HG02852 (cell line): Measurements from ENCODE around the gene TOP2A.

Experiments
- ATAC-seq: cut with Tn5 transposase; IDR thresholded peaks from one replicate; pipeline ENCODE4 v1.9.1; 2021; ENCODE audit warnings: mild to moderate bottlenecking, moderate library complexity; ENCODE audit not compliant: unreplicated experiment

TOP2A gene

GRCh38 chr17:40361063-40361924 lies 56.4 kb downstream of the TOP2A start:
- ATAC-seq, result no peak

DNA sequence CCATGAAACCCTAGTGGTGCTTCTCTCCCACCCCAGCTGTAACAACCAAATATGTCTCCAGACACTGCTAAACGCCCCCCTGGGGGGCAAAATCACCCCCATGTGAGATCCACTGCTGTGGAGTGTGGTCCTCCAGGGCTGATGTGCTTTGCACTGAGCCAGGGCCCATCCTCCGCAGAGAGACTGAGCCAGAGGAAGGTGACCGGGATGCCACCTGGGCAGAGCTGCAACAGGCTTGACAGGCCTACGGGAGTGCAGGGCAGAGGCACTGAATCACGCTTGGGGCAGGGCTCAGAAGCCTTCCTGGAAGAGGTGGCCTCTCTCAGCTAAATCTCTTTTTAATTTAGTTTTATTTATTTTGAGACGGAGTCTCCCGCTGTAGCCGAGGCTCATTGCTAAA lies 57.6 kb downstream of the TOP2A start:
- no peak for ATAC-seq

- no peak for ATAC-seq
Measured at GRCh38 chr17:40358323-40359038, 59.2 kb downstream of the TOP2A start.

- no peak for ATAC-seq
Measured at GRCh38 chr17:40356990-40357881, 60.5 kb downstream of the TOP2A start.

DNA sequence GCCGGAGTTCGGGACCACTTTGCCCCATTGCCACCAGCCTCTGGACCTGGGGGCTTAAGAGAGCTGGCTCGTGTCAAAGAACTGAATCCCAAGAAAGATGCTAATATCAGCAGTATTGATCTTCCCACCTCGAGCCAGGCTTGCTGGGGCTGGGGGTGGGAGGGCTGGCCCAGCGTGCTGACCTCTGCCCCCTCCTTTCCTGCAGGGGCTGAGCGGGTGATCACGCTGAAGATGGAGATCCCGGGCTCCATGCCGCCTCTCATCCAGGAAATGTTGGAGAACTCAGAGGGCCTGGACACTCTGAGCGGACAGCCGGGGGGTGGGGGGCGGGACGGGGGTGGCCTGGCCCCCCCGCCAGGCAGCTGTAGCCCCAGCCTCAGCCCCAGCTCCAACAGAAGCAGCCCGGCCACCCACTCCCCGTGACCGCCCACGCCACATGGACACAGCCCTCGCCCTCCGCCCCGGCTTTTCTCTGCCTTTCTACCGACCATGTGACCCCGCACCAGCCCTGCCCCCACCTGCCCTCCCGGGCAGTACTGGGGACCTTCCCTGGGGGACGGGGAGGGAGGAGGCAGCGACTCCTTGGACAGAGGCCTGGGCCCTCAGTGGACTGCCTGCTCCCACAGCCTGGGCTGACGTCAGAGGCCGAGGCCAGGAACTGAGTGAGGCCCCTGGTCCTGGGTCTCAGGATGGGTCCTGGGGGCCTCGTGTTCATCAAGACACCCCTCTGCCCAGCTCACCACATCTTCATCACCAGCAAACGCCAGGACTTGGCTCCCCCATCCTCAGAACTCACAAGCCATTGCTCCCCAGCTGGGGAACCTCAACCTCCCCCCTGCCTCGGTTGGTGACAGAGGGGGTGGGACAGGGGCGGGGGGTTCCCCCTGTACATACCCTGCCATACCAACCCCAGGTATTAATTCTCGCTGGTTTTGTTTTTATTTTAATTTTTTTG lies 61.6 kb downstream of the TOP2A start:
- no peak for ATAC-seq

- ATAC-seq, result no peak
Measured at GRCh38 chr17:40355123-40355803, 62.4 kb downstream of the TOP2A start.

- ATAC-seq, result no peak
Measured at GRCh38 chr17:40354221-40355122, 63.2 kb downstream of the TOP2A start.

- ATAC-seq, result no peak
Measured at GRCh38 chr17:40352779-40353394, 64.8 kb downstream of the TOP2A start.

- no peak for ATAC-seq
Measured at GRCh38 chr17:40352237-40352778, 65.4 kb downstream of the TOP2A start.

DNA sequence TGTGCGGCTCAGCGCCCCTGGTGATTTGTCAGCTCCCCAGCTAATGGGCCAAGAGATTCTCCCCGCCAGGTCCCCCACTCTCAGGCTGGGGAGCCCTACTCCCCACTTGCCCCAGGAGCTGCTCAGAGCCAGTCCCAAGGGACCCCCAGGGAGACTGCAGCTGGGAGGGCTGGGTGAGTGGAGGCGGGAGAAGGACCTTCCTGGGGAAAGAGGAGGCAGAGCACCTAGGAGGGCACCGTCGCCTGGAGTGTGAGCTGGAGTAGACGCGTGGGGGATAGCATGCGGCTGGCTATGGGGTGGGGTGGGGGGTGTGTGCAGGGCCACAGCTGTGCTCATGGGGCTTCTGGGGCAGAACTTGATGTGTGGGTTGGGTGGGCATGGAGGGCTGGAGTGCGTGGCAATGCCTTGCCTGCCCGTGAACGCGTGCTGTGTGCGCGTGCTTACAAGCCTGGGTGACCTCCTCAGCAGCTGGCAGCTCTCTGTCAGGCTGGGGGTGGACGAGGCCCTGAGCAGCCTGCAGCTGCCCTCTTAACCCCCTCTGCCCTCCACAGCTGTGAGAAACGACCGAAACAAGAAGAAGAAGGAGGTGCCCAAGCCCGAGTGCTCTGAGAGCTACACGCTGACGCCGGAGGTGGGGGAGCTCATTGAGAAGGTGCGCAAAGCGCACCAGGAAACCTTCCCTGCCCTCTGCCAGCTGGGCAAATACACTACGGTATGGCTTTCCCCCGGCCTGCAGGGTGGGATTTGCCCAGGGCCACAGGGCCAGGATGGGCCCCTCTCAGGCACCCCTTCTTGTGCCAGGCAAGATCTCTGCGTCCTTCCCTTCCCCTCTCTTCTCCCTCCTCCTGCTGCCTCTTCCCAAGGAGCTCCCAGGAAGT lies 66.1 kb downstream of the TOP2A start:
- no peak for ATAC-seq

DNA sequence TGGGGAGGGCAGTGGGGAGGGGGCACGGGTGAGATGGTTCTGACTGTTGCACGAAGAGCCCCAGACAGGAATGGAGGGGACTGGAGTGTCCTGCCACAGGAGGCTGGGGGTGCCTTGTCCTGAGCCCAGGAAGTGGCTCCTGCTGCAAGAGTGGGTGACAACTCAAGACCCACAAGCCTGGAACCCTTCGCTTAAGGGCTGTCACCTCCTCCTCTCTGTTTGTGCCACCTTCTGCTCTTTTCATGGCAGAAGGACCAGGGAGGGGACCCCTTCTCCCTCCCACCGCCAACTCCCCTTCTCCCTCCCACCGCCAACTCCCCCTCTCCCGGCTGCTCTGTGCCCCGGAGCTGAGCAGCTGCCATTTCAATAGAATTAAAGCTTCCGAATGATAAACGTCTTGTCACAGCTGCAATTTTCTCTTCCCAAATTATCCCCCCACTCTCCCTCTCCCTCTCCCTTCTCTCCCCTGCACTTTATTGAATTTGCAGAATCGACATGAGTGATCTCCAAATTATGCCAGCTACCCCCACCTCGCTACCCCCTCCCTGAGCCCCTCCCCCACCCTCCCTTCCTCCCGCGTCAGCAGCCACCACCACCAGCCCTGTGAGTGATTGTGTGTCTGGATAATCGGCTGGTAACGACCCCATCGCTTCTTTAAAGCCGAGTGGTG lies 66.9 kb downstream of the TOP2A start:
- ATAC-seq, result no peak

DNA sequence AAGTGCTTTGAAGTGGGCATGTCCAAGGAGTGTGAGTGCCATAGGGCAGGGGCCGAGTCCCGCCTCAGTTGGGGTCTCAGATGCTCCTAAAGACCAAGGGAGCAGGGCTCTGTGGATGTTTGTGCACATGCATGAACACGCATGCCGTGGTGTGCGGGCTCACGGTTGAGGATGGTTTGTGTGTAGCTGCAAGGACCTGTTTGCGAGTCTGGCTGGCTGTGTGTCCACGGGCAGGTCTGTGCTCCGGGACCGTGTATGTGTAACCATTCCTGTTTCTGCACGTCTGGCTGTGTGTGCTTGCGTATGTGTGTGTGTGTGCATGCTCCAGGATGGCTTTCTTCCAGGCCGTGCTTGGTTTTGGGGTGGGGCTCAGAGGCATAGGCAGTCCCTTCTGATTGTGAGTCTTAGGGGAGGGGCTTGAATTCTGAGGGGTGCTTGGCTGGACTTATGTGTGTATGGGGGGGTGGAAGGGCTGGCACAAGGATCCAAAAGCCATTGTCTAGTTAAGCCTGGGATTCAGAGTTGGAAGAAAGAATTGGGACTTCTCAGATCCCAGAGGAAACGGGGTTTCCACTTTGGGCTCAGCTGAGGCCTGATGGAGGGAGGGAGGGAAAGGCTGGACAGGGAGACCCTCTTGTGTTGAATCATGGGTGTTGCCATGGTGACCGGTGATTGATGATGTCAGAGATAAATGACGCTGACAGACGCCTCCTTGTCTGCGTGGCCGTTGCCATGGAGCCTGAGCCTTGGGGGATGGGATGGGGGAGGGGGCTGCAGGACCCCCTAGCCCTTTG lies 67.6 kb downstream of the TOP2A start:
- ATAC-seq, result no peak

DNA sequence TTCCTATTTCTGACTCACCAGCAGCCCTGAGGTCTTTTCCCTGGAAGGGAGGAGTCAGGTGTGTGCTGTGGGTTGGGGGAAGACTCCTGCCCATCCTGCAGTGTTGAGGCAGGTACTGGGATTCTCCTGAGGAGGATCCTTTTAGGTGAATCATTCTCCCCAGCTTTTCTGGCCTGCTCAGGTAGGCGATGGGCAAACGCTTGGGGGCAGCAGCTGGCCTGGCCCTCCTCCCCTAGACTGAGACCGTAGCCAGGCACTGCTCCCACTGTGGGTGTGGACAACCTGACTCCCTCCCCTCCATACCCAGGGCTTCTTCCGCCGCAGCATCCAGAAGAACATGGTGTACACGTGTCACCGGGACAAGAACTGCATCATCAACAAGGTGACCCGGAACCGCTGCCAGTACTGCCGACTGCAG lies 68.2 kb downstream of the TOP2A start:
- ATAC-seq, result no peak

DNA sequence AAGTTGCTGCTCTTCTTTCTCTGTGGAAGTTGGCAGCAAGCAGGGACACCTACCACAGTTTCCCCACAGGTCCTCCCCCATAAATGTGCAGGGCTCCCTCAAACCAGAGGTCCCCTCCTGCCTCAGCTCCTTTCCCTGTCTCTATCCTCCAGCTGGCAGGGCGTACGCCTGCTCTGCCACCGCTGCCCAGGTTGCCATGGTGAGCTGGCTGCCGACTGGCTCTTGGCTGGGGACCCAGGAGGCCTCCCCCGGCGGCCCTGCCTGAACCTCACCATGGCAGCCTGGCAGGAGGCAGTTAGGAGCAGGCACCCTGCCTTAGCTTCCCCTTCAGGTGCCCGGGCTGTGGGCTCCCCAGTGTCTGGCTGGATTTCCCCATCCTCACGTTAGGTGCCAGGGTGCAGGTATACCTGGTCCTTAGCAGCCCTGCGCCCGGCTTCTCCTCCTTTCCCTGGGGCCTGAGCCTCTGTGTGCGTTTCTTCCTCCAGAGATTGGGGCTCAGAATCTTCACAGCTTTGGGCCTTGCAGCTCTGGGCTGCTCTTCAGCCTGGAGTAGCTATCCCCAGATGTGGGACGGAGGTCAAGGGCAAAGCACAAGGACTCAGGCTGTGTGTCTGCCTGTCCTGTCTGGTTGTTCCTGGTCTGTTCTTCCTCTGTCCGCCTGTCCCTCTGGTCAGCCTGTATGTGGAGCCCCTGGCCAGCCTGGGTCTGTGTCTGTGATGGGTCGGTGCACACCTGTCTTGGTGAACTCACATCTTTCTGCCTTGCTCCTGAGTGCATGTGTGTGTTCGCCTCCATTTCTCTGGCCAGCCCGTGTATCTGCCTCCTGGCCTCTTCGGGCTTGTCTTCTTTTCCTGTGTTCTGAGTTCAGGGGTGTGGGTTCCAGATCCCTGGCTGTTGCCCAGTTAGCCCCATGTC lies 68.9 kb downstream of the TOP2A start:
- no peak for ATAC-seq

DNA sequence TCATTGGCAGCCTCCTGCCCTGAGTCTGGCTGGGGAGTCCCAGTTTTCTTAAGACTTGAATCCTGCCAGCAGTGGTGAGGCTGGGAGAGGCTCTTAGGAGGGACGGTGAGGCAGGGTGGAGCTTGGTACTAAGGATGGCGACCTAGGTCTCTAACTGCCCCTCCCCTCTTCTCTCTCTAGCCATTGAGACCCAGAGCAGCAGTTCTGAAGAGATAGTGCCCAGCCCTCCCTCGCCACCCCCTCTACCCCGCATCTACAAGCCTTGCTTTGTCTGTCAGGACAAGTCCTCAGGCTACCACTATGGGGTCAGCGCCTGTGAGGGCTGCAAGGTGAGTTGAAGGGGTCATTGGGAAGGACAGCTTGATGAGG lies 69.6 kb downstream of the TOP2A start:
- no peak for ATAC-seq
